Karpas-422 (cell line): ENCODE data around the gene SPTSSB. TPM values are rescaled to one million over a fixed set of nuclear protein-coding genes. Genes with fewer than 3 reads are reported as not detected.

Experiments
- DNase-seq: peaks from one replicate; pipeline ENCODE4 v3.0.0-alpha.2; 2015
- H2AFZ ChIP-seq: fragments of 200-600 bp; sonication (generic); 2 replicates; pipeline ENCODE4 v1.6.1; 2014; ENCODE audit warnings: antibody characterized with exemption, low read length, mixed read lengths
- H3K27ac ChIP-seq: fragments of 200-600 bp; sonication (generic); 2 replicates; pipeline ENCODE4 v1.5.1; 2014; ENCODE audit warnings: mild to moderate bottlenecking, low read length, moderate library complexity
- H3K27me3 ChIP-seq: fragments of 200-600 bp; sonication (generic); 2 replicates; pipeline ENCODE4 v1.6.1; 2014; ENCODE audit warnings: low read length, mixed read lengths
- H3K36me3 ChIP-seq: fragments of 200-600 bp; sonication (generic); 2 replicates; pipeline ENCODE4 v1.6.1; 2014; ENCODE audit warnings: low read length, mixed read lengths; ENCODE audit not compliant: insufficient read depth
- H3K4me1 ChIP-seq: fragments of 200-600 bp; sonication (generic); 2 replicates; pipeline ENCODE4 v1.6.1; 2014; ENCODE audit warnings: mild to moderate bottlenecking, low read length, mixed read lengths
- H3K4me2 ChIP-seq: fragments of 200-600 bp; sonication (generic); 2 replicates; pipeline ENCODE4 v1.6.1; 2014; ENCODE audit warnings: low read length, low read depth, mild to moderate bottlenecking; ENCODE audit not compliant: poor library complexity, severe bottlenecking
- H3K4me3 ChIP-seq: fragments of 200-600 bp; sonication (generic); 2 replicates; pipeline ENCODE4 v1.5.1; 2014; ENCODE audit warnings: mild to moderate bottlenecking, antibody characterized with exemption, low read length, mixed read lengths
- H3K79me2 ChIP-seq: fragments of 200-600 bp; sonication (generic); 2 replicates; pipeline ENCODE4 v1.6.1; 2014; ENCODE audit warnings: mild to moderate bottlenecking, low read length, mixed read lengths
- H3K9ac ChIP-seq: fragments of 200-600 bp; sonication (generic); 2 replicates; pipeline ENCODE4 v1.6.0; 2014; ENCODE audit warnings: low read length
- H3K9me2 ChIP-seq: fragments of 200-600 bp; sonication (generic), shearing (Covaris generic); replicated peaks from 2 replicates; pipeline ENCODE4 v1.6.0; 2014; ENCODE audit warnings: mild to moderate bottlenecking, low read length, moderate library complexity; ENCODE audit not compliant: insufficient read depth
- H3K9me3 ChIP-seq: fragments of 300-700, 200-600 bp; sonication (generic); 2 replicates; pipeline ENCODE4 v1.6.1; 2014; ENCODE audit warnings: low read length, mixed read lengths
- H4K20me1 ChIP-seq: fragments of 200-600 bp; sonication (generic); 2 replicates; pipeline ENCODE4 v1.6.1; 2014; ENCODE audit warnings: mild to moderate bottlenecking, antibody characterized with exemption, low read length, low read depth; ENCODE audit not compliant: insufficient read depth
- total RNA-seq: library from RNA; depleted of rRNA; stranded (reverse); fragments of >200 nt; shearing (Covaris generic); gene quantifications from 2 replicates; pipeline ENCODE4 v1.2.3, GENCODE V29; 2014; ENCODE audit warnings: low replicate concordance; rRNA removed

Gene SPTSSB, protein sequence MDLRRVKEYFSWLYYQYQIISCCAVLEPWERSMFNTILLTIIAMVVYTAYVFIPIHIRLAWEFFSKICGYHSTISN
- total RNA-seq = not detected in 2 replicates

- Histone ChIP-seq H3K9ac (no peak within 1 kb of the TSS), H3K27ac (no peak within 1 kb of the TSS)
Measured at GRCh38 chr3:161371441-161372320, at the start of gene SPTSSB. TSS of gene SPTSSB (minus strand) at chr3:161371517. CDS start at chr3:161346323, 25,194 bp downstream.

DNA sequence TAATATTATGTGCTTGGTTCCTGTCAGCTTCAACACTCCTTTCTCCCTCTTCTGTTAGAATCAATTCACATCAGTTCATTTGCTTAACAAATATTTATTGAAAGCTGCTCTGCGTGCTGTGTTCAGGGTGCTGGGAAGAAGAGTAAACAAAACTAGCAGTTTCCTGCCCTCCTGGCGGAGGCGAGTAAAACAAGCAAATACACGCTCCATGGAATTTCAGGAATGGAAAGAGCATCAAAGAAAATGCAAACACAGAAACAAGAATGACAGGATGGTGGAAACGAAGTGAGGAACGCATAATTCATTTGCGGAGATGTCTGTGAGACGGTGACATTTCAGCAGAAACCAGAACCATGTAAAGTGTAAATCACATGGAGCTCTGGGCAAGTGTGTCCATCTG, 49.4 kb upstream of the SPTSSB start:
- H3K4me2 ChIP-seq = no peak overlapping the region
- no peaks in the 10 kb centered on the region for H3K27me3 ChIP-seq
- H3K27ac ChIP-seq = no peak overlapping the region

More at GRCh38 chr3:161371441-161372320, at the start of gene SPTSSB:
- Histone ChIP-seq H3K27me3 (no peaks in the 10 kb centered on the region), H4K20me1 (no peaks in the 10 kb centered on the region), H3K79me2 (no peaks in the 10 kb centered on the region), H3K4me3 (no peak within 1 kb of the TSS), H3K4me2 (no peak within 1 kb of the TSS), H3K36me3 (no peaks in the 10 kb centered on the region), H3K4me1 (no peaks in the 10 kb centered on the region), H3K9me2 (no peaks in the 10 kb centered on the region), H3K9me3 (no peaks in the 10 kb centered on the region), H2AFZ (no peak within 1 kb of the TSS)
- no peak for DNase-seq

GRCh38 chr3:161419555-161420333, 48.4 kb upstream of the SPTSSB start:
- H3K36me3 ChIP-seq = no peaks in the 10 kb centered on the region
- no peak overlapping the region for H3K9ac ChIP-seq
- H3K9me3 ChIP-seq = no peaks in the 10 kb centered on the region
- no peaks in the 10 kb centered on the region for H3K4me1 ChIP-seq
- no peak overlapping the region for H3K4me3 ChIP-seq
- H3K9me2 ChIP-seq = no peaks in the 10 kb centered on the region
- H2AFZ ChIP-seq = no peak overlapping the region
- no peaks in the 10 kb centered on the region for H3K27me3 ChIP-seq
- H3K27ac ChIP-seq = no peak overlapping the region
- DNase-seq = no peak
- H3K79me2 ChIP-seq = no peaks in the 10 kb centered on the region
- no peak overlapping the region for H3K4me2 ChIP-seq
- no peaks in the 10 kb centered on the region for H4K20me1 ChIP-seq

More for the DNA sequence above, 49.4 kb upstream of the SPTSSB start:
- no peak overlapping the region for H2AFZ ChIP-seq
- H3K4me3 ChIP-seq = no peak overlapping the region
- no peak overlapping the region for H3K9ac ChIP-seq
- H3K9me2 ChIP-seq = no peaks in the 10 kb centered on the region
- no peak for DNase-seq
- H3K4me1 ChIP-seq = no peaks in the 10 kb centered on the region
- H3K79me2 ChIP-seq = no peaks in the 10 kb centered on the region
- no peaks in the 10 kb centered on the region for H4K20me1 ChIP-seq
- no peaks in the 10 kb centered on the region for H3K36me3 ChIP-seq
- no peaks in the 10 kb centered on the region for H3K9me3 ChIP-seq

DNA sequence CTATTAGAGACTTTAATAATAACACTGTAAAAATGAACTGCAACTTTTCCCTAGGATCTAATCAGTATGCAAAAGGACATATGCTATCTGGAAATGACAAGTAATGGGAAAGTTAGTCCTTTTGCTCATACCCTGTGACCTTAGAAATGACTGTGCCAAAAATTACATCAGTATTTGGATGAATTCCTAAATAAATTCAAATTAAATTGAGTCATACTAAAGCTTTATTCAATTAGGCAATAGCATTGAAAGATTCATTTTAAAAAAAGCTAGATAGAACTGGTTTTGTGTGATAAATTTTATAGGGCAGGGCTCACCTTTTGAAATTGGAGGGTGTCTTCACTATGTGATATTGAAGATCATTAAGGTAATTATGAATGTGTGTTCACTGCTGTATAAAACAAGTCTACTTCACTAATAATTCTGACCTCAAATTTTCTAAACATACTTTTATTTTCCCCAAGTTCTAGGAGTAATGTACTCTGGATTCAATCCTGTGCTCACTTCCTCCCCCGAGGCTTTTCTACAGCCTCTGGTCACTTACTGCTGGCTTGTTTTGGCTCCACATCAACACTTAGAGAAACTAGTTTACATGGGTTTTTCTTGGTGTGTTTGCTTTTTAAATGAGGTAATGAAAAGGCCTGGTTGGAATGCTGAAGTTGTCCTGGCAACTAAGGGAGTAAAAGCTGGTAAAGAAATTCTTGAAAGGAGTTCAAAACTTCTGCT, 44.4 kb upstream of the SPTSSB start:
- no peaks in the 10 kb centered on the region for H4K20me1 ChIP-seq
- no peaks in the 10 kb centered on the region for H3K4me1 ChIP-seq
- no peaks in the 10 kb centered on the region for H3K9me2 ChIP-seq
- no peak for DNase-seq
- H3K79me2 ChIP-seq = no peaks in the 10 kb centered on the region
- no peak overlapping the region for H3K27ac ChIP-seq
- no peaks in the 10 kb centered on the region for H3K36me3 ChIP-seq
- H3K4me3 ChIP-seq = no peak overlapping the region
- no peak overlapping the region for H2AFZ ChIP-seq
- H3K27me3 ChIP-seq = no peaks in the 10 kb centered on the region
- H3K9ac ChIP-seq = no peak overlapping the region
- H3K4me2 ChIP-seq = no peak overlapping the region
- no peaks in the 10 kb centered on the region for H3K9me3 ChIP-seq

GRCh38 chr3:161414907-161415306, 43.6 kb upstream of the SPTSSB start:
- no peak overlapping the region for H3K27ac ChIP-seq
- H2AFZ ChIP-seq = no peak overlapping the region
- H3K36me3 ChIP-seq = no peaks in the 10 kb centered on the region
- no peaks in the 10 kb centered on the region for H3K4me1 ChIP-seq
- no peak for DNase-seq
- no peaks in the 10 kb centered on the region for H3K27me3 ChIP-seq
- H3K79me2 ChIP-seq = no peaks in the 10 kb centered on the region
- no peak overlapping the region for H3K4me2 ChIP-seq
- H3K9ac ChIP-seq = no peak overlapping the region
- H3K9me2 ChIP-seq = no peaks in the 10 kb centered on the region
- no peaks in the 10 kb centered on the region for H4K20me1 ChIP-seq
- no peak overlapping the region for H3K4me3 ChIP-seq
- H3K9me3 ChIP-seq = no peaks in the 10 kb centered on the region

DNA sequence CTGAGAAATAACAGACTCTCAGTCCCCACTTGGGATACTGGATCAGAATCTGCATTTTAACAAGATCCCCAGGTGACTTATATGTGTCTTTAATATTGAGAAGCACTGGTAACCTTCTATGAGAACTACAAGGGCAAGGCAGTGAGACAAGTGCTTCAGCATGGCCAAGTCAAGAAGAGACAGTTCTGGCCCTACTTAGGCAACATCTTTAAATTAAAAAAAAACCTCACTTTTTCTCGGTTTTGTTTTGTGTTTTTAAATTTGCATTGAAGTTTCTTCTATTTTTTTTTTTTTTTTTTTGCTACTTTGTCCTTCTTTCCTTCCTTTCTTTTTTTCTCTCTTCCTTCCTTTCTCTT, 42.5 kb upstream of the SPTSSB start:
- Histone ChIP-seq H3K79me2 (no peaks in the 10 kb centered on the region), H3K27me3 (no peaks in the 10 kb centered on the region), H3K9me3 (no peaks in the 10 kb centered on the region), H2AFZ (no peak overlapping the region), H3K9ac (no peak overlapping the region), H3K4me2 (no peak overlapping the region), H3K9me2 (no peaks in the 10 kb centered on the region), H3K27ac (no peak overlapping the region), H3K4me3 (no peak overlapping the region), H4K20me1 (no peaks in the 10 kb centered on the region), H3K4me1 (no peaks in the 10 kb centered on the region), H3K36me3 (no peaks in the 10 kb centered on the region)
- no peak for DNase-seq

- no peaks in the 10 kb centered on the region for H4K20me1 ChIP-seq
- H3K4me3 ChIP-seq = no peak overlapping the region
- H3K4me1 ChIP-seq = no peaks in the 10 kb centered on the region
- no peak overlapping the region for H3K4me2 ChIP-seq
- H3K9me3 ChIP-seq = no peaks in the 10 kb centered on the region
- no peaks in the 10 kb centered on the region for H3K36me3 ChIP-seq
- no peak overlapping the region for H2AFZ ChIP-seq
- H3K9me2 ChIP-seq = no peaks in the 10 kb centered on the region
- no peak overlapping the region for H3K9ac ChIP-seq
- no peak overlapping the region for H3K27ac ChIP-seq
- DNase-seq = no peak
- no peaks in the 10 kb centered on the region for H3K79me2 ChIP-seq
- H3K27me3 ChIP-seq = no peaks in the 10 kb centered on the region
Measured at GRCh38 chr3:161413127-161413854, 42.0 kb upstream of the SPTSSB start.
